ENCODE measurements around the gene TRAPPC11.

DNA sequence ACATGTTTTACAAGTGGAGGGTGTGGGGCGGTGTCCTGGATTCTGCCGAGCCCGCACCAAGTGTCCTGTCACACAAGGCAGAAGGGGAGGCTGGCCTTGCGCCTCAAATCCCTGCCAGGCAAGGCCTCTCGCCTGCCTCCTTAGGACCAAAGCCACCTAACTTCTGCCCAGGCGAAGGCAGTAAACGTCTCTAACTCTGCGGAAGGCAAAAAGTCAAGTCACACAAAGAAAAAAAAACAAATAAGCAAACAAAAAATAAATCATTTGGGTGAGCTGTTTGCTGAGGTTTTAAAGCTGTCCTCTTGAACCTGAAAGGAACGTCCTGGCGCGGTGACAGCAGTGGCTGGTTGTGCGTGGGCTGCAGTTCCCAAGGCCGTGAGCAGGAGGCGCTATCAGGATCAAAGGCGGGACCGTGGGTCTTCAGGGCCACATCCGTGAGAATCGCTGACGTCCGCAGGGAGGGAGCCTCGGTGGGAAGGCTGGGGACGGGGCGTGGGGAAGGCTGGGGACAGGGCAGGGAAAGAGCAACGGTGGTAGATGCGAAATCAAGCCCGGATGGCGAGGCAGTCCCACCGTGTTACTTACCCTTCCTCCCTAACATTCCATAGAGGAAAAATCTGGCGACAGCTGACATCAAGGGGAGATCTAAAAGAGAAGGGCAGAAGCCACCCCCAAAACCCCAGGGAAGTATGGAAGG, 99.1 kb downstream of the TRAPPC11 start:
- TF ChIP-seq, protein P1, sequence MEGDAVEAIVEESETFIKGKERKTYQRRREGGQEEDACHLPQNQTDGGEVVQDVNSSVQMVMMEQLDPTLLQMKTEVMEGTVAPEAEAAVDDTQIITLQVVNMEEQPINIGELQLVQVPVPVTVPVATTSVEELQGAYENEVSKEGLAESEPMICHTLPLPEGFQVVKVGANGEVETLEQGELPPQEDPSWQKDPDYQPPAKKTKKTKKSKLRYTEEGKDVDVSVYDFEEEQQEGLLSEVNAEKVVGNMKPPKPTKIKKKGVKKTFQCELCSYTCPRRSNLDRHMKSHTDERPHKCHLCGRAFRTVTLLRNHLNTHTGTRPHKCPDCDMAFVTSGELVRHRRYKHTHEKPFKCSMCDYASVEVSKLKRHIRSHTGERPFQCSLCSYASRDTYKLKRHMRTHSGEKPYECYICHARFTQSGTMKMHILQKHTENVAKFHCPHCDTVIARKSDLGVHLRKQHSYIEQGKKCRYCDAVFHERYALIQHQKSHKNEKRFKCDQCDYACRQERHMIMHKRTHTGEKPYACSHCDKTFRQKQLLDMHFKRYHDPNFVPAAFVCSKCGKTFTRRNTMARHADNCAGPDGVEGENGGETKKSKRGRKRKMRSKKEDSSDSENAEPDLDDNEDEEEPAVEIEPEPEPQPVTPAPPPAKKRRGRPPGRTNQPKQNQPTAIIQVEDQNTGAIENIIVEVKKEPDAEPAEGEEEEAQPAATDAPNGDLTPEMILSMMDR (IDR thresholded peaks at IDR 0.05; ENCODE audit: insufficient read depth, low read length, poor library complexity, severe bottlenecking) = no peak
- TF ChIP-seq EZH2phosphoT487 (conservative IDR thresholded peaks at IDR 0.05; ENCODE audit: low read length) = no peak

All from SU-DHL-6 (cell line).